Liver (tissue), 9 donors: ENCODE data around the gene RAPGEF2. TPM values are rescaled to one million over a fixed set of nuclear protein-coding genes. Genes with fewer than 3 reads are reported as not detected.

Experiments used
- DNase-seq: peaks from one replicate; pipeline ENCODE4 v3.0.0-alpha.2; 2017; ENCODE audit warnings: low spot score
- H3K27ac ChIP-seq, 2 donors: one replicate each; pipeline ENCODE4 v1.7.0; 2013; ENCODE audit warnings: inconsistent platforms in 2 of 2, low read length in 2 of 2, control low read depth in 1 of 2, low read depth in 1 of 2, mild to moderate bottlenecking in 1 of 2
- H3K27me3 ChIP-seq, 4 donors: one replicate each; pipeline versions ENCODE4 v1.6.1 to v1.7.0; 2013; ENCODE audit warnings: low read length in 3 of 4, inconsistent platforms in 1 of 4, mild to moderate bottlenecking in 1 of 4, moderate library complexity in 1 of 4; ENCODE audit not compliant: control insufficient read depth in 4 of 4, insufficient read depth in 4 of 4
- H3K36me3 ChIP-seq, 4 donors: one replicate each; pipeline versions ENCODE4 v1.6.1 to v1.7.0; 2013; ENCODE audit warnings: low read length in 3 of 4, mild to moderate bottlenecking in 3 of 4, low read depth in 1 of 4, moderate library complexity in 1 of 4; ENCODE audit not compliant: control insufficient read depth in 4 of 4, insufficient read depth in 3 of 4
- H3K4me1 ChIP-seq, 4 donors: one replicate each; pipeline versions ENCODE4 v1.6.1 to v1.7.0; 2013; ENCODE audit warnings: low read length in 3 of 4, mild to moderate bottlenecking in 3 of 4, moderate library complexity in 1 of 4; ENCODE audit not compliant: control insufficient read depth in 4 of 4, insufficient read depth in 4 of 4
- H3K4me3 ChIP-seq, 3 donors: one replicate each; pipeline versions ENCODE4 v1.6.1 to v1.7.0; 2013; ENCODE audit warnings: low read length in 3 of 3, control low read depth in 1 of 3, low read depth in 1 of 3, mild to moderate bottlenecking in 1 of 3
- H3K9ac ChIP-seq, 2 donors: one replicate each; pipeline ENCODE4 v1.7.0; 2013; ENCODE audit warnings: low read length in 2 of 2, mild to moderate bottlenecking in 2 of 2, moderate library complexity in 2 of 2, control low read depth in 1 of 2, low read depth in 1 of 2
- H3K9me3 ChIP-seq, 4 donors: one replicate each; pipeline versions ENCODE4 v1.6.1 to v1.7.0; 2013; ENCODE audit warnings: low read length in 3 of 4; ENCODE audit not compliant: control insufficient read depth in 4 of 4
- ATF3 ChIP-seq: IDR thresholded peaks from 2 replicates; pipeline ENCODE4 v1.6.1; 2016; ENCODE audit warnings: antibody characterized with exemption
- CTCF ChIP-seq: fragments of 150-350 bp; IDR thresholded peaks from 2 replicates; pipeline ENCODE4 v1.5.1; 2017; ENCODE audit warnings: improper control_type of control experiment, low read depth, low read length; ENCODE audit not compliant: missing input control
- EGR1 ChIP-seq, 2 donors: IDR thresholded peaks; 2 replicates each; pipeline ENCODE4 v1.6.1; 2016 to 2018; ENCODE audit warnings: antibody characterized with exemption in 2 of 2, low read depth in 2 of 2
- FOXA1 ChIP-seq: IDR thresholded peaks from 2 replicates; pipeline ENCODE4 v1.6.1; 2016; ENCODE audit warnings: antibody characterized with exemption
- FOXA2 ChIP-seq: IDR thresholded peaks from 2 replicates; pipeline ENCODE4 v1.6.1; 2016; ENCODE audit warnings: antibody characterized with exemption
- GABPA ChIP-seq, 2 donors: IDR thresholded peaks in 1 of 2; conservative IDR thresholded peaks in 1 of 2; 2 replicates each; pipeline ENCODE4 v1.6.1; 2016; ENCODE audit warnings: antibody characterized with exemption in 2 of 2, mild to moderate bottlenecking in 1 of 2, moderate library complexity in 1 of 2
- HNF4A ChIP-seq, 2 donors: conservative IDR thresholded peaks; 2 replicates each; pipeline ENCODE4 v1.6.1; 2016; ENCODE audit warnings: antibody characterized with exemption in 2 of 2, mild to moderate bottlenecking in 2 of 2
- HNF4G ChIP-seq: IDR thresholded peaks from 2 replicates; pipeline ENCODE4 v1.6.1; 2016; ENCODE audit warnings: antibody characterized with exemption
- MAX ChIP-seq: IDR thresholded peaks from 2 replicates; pipeline ENCODE4 v1.6.1; 2016; ENCODE audit warnings: antibody characterized with exemption
- NR2F2 ChIP-seq: IDR thresholded peaks from 2 replicates; pipeline ENCODE4 v1.6.1; 2016; ENCODE audit warnings: antibody characterized with exemption
- RAD21 ChIP-seq, 2 donors: IDR thresholded peaks; 2 replicates each; pipeline ENCODE4 v1.6.1; 2016; ENCODE audit warnings: antibody characterized with exemption in 2 of 2, mild to moderate bottlenecking in 2 of 2
- REST ChIP-seq: IDR thresholded peaks from 2 replicates; pipeline ENCODE4 v1.6.1; 2016; ENCODE audit warnings: antibody characterized with exemption, mild to moderate bottlenecking
- RXRA ChIP-seq, 2 donors: IDR thresholded peaks; 2 replicates each; pipeline ENCODE4 v1.6.1; 2017 to 2018; ENCODE audit warnings: antibody characterized with exemption in 2 of 2, mild to moderate bottlenecking in 1 of 2
- SP1 ChIP-seq: IDR thresholded peaks from 2 replicates; pipeline ENCODE4 v1.6.1; 2018; ENCODE audit warnings: antibody characterized with exemption, mild to moderate bottlenecking
- TAF1 ChIP-seq: conservative IDR thresholded peaks from 2 replicates; pipeline ENCODE4 v1.6.1; 2016; ENCODE audit warnings: antibody characterized with exemption, mild to moderate bottlenecking
- YY1 ChIP-seq: IDR thresholded peaks from 2 replicates; pipeline ENCODE4 v1.6.1; 2016; ENCODE audit warnings: antibody characterized with exemption, mild to moderate bottlenecking
- ZBTB33 ChIP-seq: IDR thresholded peaks from 2 replicates; pipeline ENCODE4 v1.6.1; 2016; ENCODE audit warnings: antibody characterized with exemption
- WGBS: extraction: QIAGEN DNeasy Blood & Tissue Kit; methylation state at CpG from one replicate; pipeline ENCODE4 v1.1.7; 2013; 5-methylcytosine and 5-hydroxymethylcytosine counted together
- polyA plus RNA-seq, 2 donors: library from polyadenylated mRNA; stranded (reverse) in 1 of 2; unstranded in 1 of 2; fragments of 200-250 nt in 1 of 2; fragments of >200 nt in 1 of 2; fragmentation: Nextera tagmentation in 1 of 2; extraction: Ambion mirVana in 1 of 2; gene quantifications; one replicate each; pipeline versions ENCODE4 v1.2.1 to v1.2.3, GENCODE V29; 2013 to 2015
- total RNA-seq, 2 donors: library from RNA; depleted of rRNA; stranded (reverse); fragments of >200 nt; gene quantifications; one replicate each; pipeline ENCODE4 v1.2.3, GENCODE V29; 2014
- donor health status: healthy.
- donor health status: healthy.
- donor health status: healthy.
- donor health status: healthy.
- donor health status: healthy.

Gene RAPGEF2
- total and polyA plus RNA-seq, 4 donors = 7.3 to 90.4 (median 32.2) TPM

GRCh38 chr4:159366966-159367780 is 264.3 kb downstream of the RAPGEF2 start:
- H3K9me3 ChIP-seq = no peaks in the 10 kb centered on the region
- DNase-seq = no peak
- TF ChIP-seq YY1 = no peak
- TF ChIP-seq CTCF = no peak
- TF ChIP-seq TAF1 = no peak
- TF ChIP-seq HNF4A (conservative IDR thresholded peaks at IDR 0.05) = no peak
- TF ChIP-seq HNF4G = no peak
- no peak for TF ChIP-seq NR2F2
- no peak for TF ChIP-seq EGR1 (IDR thresholded peaks at IDR 0.05; ENCODE audit: low read depth in 2 of 2)
- TF ChIP-seq ATF3 = no peak
- H3K27ac ChIP-seq = no peak overlapping the region
- no peaks in the 10 kb centered on the region for H3K27me3 ChIP-seq
- no peak overlapping the region for H3K4me3 ChIP-seq
- 65% methylated on average over 9 of the region's 9 CpGs for WGBS
- H3K4me1 ChIP-seq = no peaks in the 10 kb centered on the region
- H3K36me3 ChIP-seq = peaks cover 0 to 2% (median under 1%) of the 10 kb centered on the region in 4 donors
- H3K9ac ChIP-seq = no peak overlapping the region

GRCh38 chr4:159367781-159368080 is 264.9 kb downstream of the RAPGEF2 start:
- no peaks in the 10 kb centered on the region for H3K4me1 ChIP-seq
- H3K36me3 ChIP-seq = peaks cover 0 to 2% (median 0%) of the 10 kb centered on the region in 4 donors
- no peaks in the 10 kb centered on the region for H3K27me3 ChIP-seq
- H3K9me3 ChIP-seq = no peaks in the 10 kb centered on the region
- no peak overlapping the region for H3K4me3 ChIP-seq
- 44% methylated on average over 2 of the region's 2 CpGs for WGBS
- TF ChIP-seq HNF4A (conservative IDR thresholded peaks at IDR 0.05) (no peak), RXRA (IDR thresholded peaks at IDR 0.05) (no peak), HNF4G (no peak), FOXA1 (no peak), EGR1 (IDR thresholded peaks at IDR 0.05; ENCODE audit: low read depth in 2 of 2) (no peak), FOXA2 (no peak), NR2F2 (no peak), MAX (no peak), REST (no peak), RAD21 (IDR thresholded peaks at IDR 0.05) (no peak), TAF1 (no peak), SP1 (no peak), ATF3 (no peak), GABPA (IDR thresholded peaks at IDR 0.05 in 1 of 2, conservative IDR thresholded peaks at IDR 0.05 in 1 of 2) (no peak), ZBTB33 (no peak)
- no peak overlapping the region for H3K9ac ChIP-seq
- no peak for DNase-seq
- no peak overlapping the region for H3K27ac ChIP-seq
